HS-5 (cell line): ENCODE results near the gene RPP14.
A peak's percentile ranks its signal among the peaks of the same experiment; 100 is the strongest.
"Not testable (repeated sequence)": the region's sequence is repeated elsewhere in the genome, so short reads cannot be mapped to it uniquely, and the experiment has no call there.

Experiments used
- DNase-seq: peaks from one replicate; pipeline ENCODE4 v3.0.0-alpha.2; 2012; ENCODE audit warnings: low read depth

The RPP14 gene

GRCh38 chr3:58305882-58306711 is at the start of gene RPP14, which contains the start of gene HTD2:
Gene RPP14 (plus strand): TSS chr3:58306245. CDS start chr3:58310330, 4,085 bp downstream.
Gene HTD2 (plus strand): TSS chr3:58306520. CDS start chr3:58317614, 11,094 bp downstream.
- peak; percentile 88 for DNase-seq

GRCh38 chr3:58256511-58256910 is 49.5 kb upstream of the RPP14 start:
- no peak for DNase-seq

- DNase-seq: no peak
These were observed 47.5 kb upstream of the RPP14 start for GRCh38 chr3:58258392-58259055.

GRCh38 chr3:58260261-58260731 is 45.7 kb upstream of the RPP14 start:
- peak; percentile 57 for DNase-seq

GRCh38 chr3:58260733-58261132 is 45.3 kb upstream of the RPP14 start:
- no peak for DNase-seq

- no peak for DNase-seq
These were observed 43.9 kb upstream of the RPP14 start for GRCh38 chr3:58261954-58262666.

GRCh38 chr3:58266577-58266976 is 39.5 kb upstream of the RPP14 start:
- DNase-seq: no peak

GRCh38 chr3:58267543-58267942 is 38.5 kb upstream of the RPP14 start:
- not testable (repeated sequence) for DNase-seq

GRCh38 chr3:58269356-58269755 is 36.7 kb upstream of the RPP14 start:
- DNase-seq: no peak

- no peak for DNase-seq
These were observed 35.6 kb upstream of the RPP14 start for GRCh38 chr3:58270485-58270884.

GRCh38 chr3:58271901-58272501 is 34.0 kb upstream of the RPP14 start:
- DNase-seq: peak; percentile 59

GRCh38 chr3:58272891-58273290 is 33.2 kb upstream of the RPP14 start:
- no peak for DNase-seq

- not testable (repeated sequence) for DNase-seq
These were observed 32.7 kb upstream of the RPP14 start for GRCh38 chr3:58273362-58273761.

GRCh38 chr3:58274027-58274614 is 31.9 kb upstream of the RPP14 start:
- no peak for DNase-seq

- no peak for DNase-seq
These were observed 25.0 kb upstream of the RPP14 start for GRCh38 chr3:58281069-58281468.

- DNase-seq: no peak
These were observed 20.7 kb upstream of the RPP14 start for GRCh38 chr3:58285334-58285733.

GRCh38 chr3:58287354-58287753 is 18.7 kb upstream of the RPP14 start:
- DNase-seq: no peak

- no peak for DNase-seq
These were observed 17.9 kb upstream of the RPP14 start for GRCh38 chr3:58288011-58288728.

GRCh38 chr3:58288964-58289613 is 17.0 kb upstream of the RPP14 start:
- not testable (repeated sequence) for DNase-seq

- not testable (repeated sequence) for DNase-seq
These were observed 15.6 kb upstream of the RPP14 start for GRCh38 chr3:58290446-58290845.
